Pancreas (tissue), 10 donors: ENCODE results near the gene ALDH18A1. TPM values are rescaled to one million over a fixed set of nuclear protein-coding genes. Genes with fewer than 3 reads are reported as not detected.

Source experiments
- ATAC-seq, 4 donors: fragments of 200-7000 bp; cut with Tn5 transposase; one replicate each; pipeline versions ENCODE4 v1.8.0 to v1.9.1; 2020; ENCODE audit warnings: mild to moderate bottlenecking in 4 of 4, moderate library complexity in 4 of 4
- DNase-seq, 6 donors: peaks; one replicate each; pipeline ENCODE4 v3.0.0-alpha.2; 2020
- FAIRE-seq: peaks from 2 replicates; lab custom pipeline; 2012; peaks lifted over from hg19 to GRCh38; lab: Jason Lieb, UNC
- H3K27ac ChIP-seq, 4 donors: fragments of 200-600 bp; sonication (generic); 1 replicate in 3 of 4; 2 replicates in 1 of 4; pipeline versions ENCODE4 v1.5.0 to v1.8.0; 2020
- H3K27me3 ChIP-seq, 4 donors: fragments of 200-600 bp; one replicate each; pipeline ENCODE4 v1.8.0; 2021
- H3K36me3 ChIP-seq, 3 donors: fragments of 200-600 bp; sonication (generic) in 1 of 3; one replicate each; pipeline versions ENCODE4 v1.5.0 to v1.8.0; 2020 to 2021
- H3K4me1 ChIP-seq, 3 donors: fragments of 200-600 bp; one replicate each; pipeline ENCODE4 v1.8.0; 2021
- H3K4me3 ChIP-seq, 4 donors: fragments of 200-600 bp; sonication (generic) in 2 of 4; one replicate each; pipeline versions ENCODE4 v1.5.0 to v1.8.0; 2020 to 2021
- H3K9me3 ChIP-seq, 4 donors: fragments of 200-600 bp; one replicate each; pipeline ENCODE4 v1.8.0; 2021
- CTCF ChIP-seq, 4 donors: fragments of 200-600 bp; sonication (generic) in 3 of 4; IDR thresholded peaks; one replicate each; pipeline versions ENCODE4 v1.5.0 to v1.8.0; 2021; ENCODE audit warnings: antibody characterized with exemption in 4 of 4
- WGBS, 2 donors: extraction: QIAGEN DNeasy Blood & Tissue Kit; methylation state at CpG; one replicate each; pipeline ENCODE4 v1.1.7; 2013; 5-methylcytosine and 5-hydroxymethylcytosine counted together
- intact Hi-C, 3 donors: fragments of 100-400 bp; cut with DNase I; formaldehyde crosslinking; loops; one replicate each; pipeline versions ENCODE4 v1.11.1 to v1.14.2; 2022
- polyA plus RNA-seq, 2 donors: library from polyadenylated mRNA; stranded (reverse); fragments of 200-250 nt; gene quantifications; one replicate each; pipeline ENCODE4 v1.2.3, GENCODE V29; 2013
- total RNA-seq, 6 donors: library from RNA; stranded (reverse); fragmentation: NEBNext Ultra II Directional in 4 of 6; extraction: Animal tissue kit (Norgen Biotek cat#: 25700) in 4 of 6; gene quantifications; one replicate each; pipeline versions ENCODE4 v1.2.1 to v1.2.4, GENCODE V29; 2021 to 2023
- donor health status: healthy with polysubstance abuse.
- donor health status: DM: no; HTN: no; CAD: no; lungs with moderate emphysema.
- donor health status: DM: no; HTN: no; CAD: no.
- donor health status: control.
- donor health status: control.
- donor health status: Bipolar disorder and iron deficiency.
- donor health status: DM: yes; HTN: yes; CAD: no.
- donor health status: DM: no; HTN: no; CAD: no.
- donor health status: DM: no; HTN: no; CAD: no.
- donor health status: DM: yes; HTN: yes; CAD: no.

The ALDH18A1 gene
- total and polyA plus RNA-seq, 8 donors, result 22.0 to 68.4 (median 49.0) TPM

- no peaks in the 10 kb centered on the region for H3K27me3 ChIP-seq
- H3K36me3 ChIP-seq, result no peaks in the 10 kb centered on the region
- H3K4me3 ChIP-seq, result no peak overlapping the region
- 88 to 91% methylated on average over 2 of the region's 2 CpGs for WGBS, 2 donors
- TF ChIP-seq CTCF (IDR thresholded peaks at IDR 0.05), result no peak
- H3K4me1 ChIP-seq, result no peaks in the 10 kb centered on the region
- ATAC-seq (no peak), FAIRE-seq (no peak), DNase-seq (no peak)
- no peaks in the 10 kb centered on the region for H3K9me3 ChIP-seq
- no peak overlapping the region for H3K27ac ChIP-seq
- intact Hi-C loops, result no loop called here
These were observed 76.5 kb downstream of the ALDH18A1 start for GRCh38 chr10:95579835-95580535.

- WGBS, 2 donors, result 92 to 100% methylated on average over 1 of the region's 1 CpG
- intact Hi-C loops, result no loop called here
- no peak overlapping the region for H3K27ac ChIP-seq
- ATAC-seq, result no peak
- H3K4me3 ChIP-seq, result no peak overlapping the region
- no peaks in the 10 kb centered on the region for H3K27me3 ChIP-seq
- TF ChIP-seq CTCF (IDR thresholded peaks at IDR 0.05), result no peak
- no peaks in the 10 kb centered on the region for H3K9me3 ChIP-seq
- no peak for FAIRE-seq
- no peaks in the 10 kb centered on the region for H3K4me1 ChIP-seq
- no peak for DNase-seq
- no peaks in the 10 kb centered on the region for H3K36me3 ChIP-seq
These were observed 77.2 kb downstream of the ALDH18A1 start for GRCh38 chr10:95579292-95579691.

GRCh38 chr10:95578619-95579018 is 77.9 kb downstream of the ALDH18A1 start:
- no peaks in the 10 kb centered on the region for H3K27me3 ChIP-seq
- no peaks in the 10 kb centered on the region for H3K9me3 ChIP-seq
- no peak for FAIRE-seq
- no peak overlapping the region for H3K27ac ChIP-seq
- no peak for DNase-seq
- WGBS, 2 donors, result 67 to 74% methylated on average over 2 of the region's 2 CpGs
- intact Hi-C loops, result no loop called here
- TF ChIP-seq CTCF (IDR thresholded peaks at IDR 0.05), result no peak
- H3K36me3 ChIP-seq, result no peaks in the 10 kb centered on the region
- no peaks in the 10 kb centered on the region for H3K4me1 ChIP-seq
- no peak for ATAC-seq
- no peak overlapping the region for H3K4me3 ChIP-seq

- H3K27ac ChIP-seq, result no peak overlapping the region
- no peaks in the 10 kb centered on the region for H3K27me3 ChIP-seq
- no peaks in the 10 kb centered on the region for H3K4me1 ChIP-seq
- 69 to 72% methylated on average over 11 of the region's 11 CpGs for WGBS, 2 donors
- TF ChIP-seq CTCF (IDR thresholded peaks at IDR 0.05), result no peak
- no peak for DNase-seq
- no peaks in the 10 kb centered on the region for H3K9me3 ChIP-seq
- no peaks in the 10 kb centered on the region for H3K36me3 ChIP-seq
- no peak for ATAC-seq
- no peak for FAIRE-seq
- H3K4me3 ChIP-seq, result no peak overlapping the region
- intact Hi-C loops, result no loop called here
These were observed 81.7 kb downstream of the ALDH18A1 start for GRCh38 chr10:95574649-95575365.
